Testis (tissue), 3 donors: Measurements from ENCODE around the gene TMEM51. TPM values are rescaled to one million over a fixed set of nuclear protein-coding genes. Genes with fewer than 3 reads are reported as not detected.
A peak's percentile ranks its signal among the peaks of the same experiment; 100 is the strongest.

Experiments used
- DNase-seq: peaks from one replicate; pipeline ENCODE4 v3.0.0-alpha.2; 2019
- H3K27ac ChIP-seq, 2 donors: fragments of 200-600 bp; sonication (generic); one replicate each; pipeline ENCODE4 v1.5.1; 2019
- H3K27me3 ChIP-seq: fragments of 200-600 bp; sonication (generic); one replicate; pipeline ENCODE4 v1.5.1; 2019
- H3K36me3 ChIP-seq: fragments of 200-600 bp; sonication (generic); one replicate; pipeline ENCODE4 v1.5.1; 2017; ENCODE audit warnings: low read depth; ENCODE audit errors: missing control alignments
- H3K4me1 ChIP-seq: fragments of 200-600 bp; sonication (generic); one replicate; pipeline ENCODE4 v1.5.1; 2019
- H3K4me3 ChIP-seq, 2 donors: fragments of 200-600 bp; sonication (generic); one replicate each; pipeline ENCODE4 v1.5.1; 2017 to 2019
- H3K9me3 ChIP-seq: fragments of 200-600 bp; sonication (generic); one replicate; pipeline ENCODE4 v1.5.1; 2017
- CTCF ChIP-seq, 3 experiments: fragments of 450-650 bp in 2 of 3; fragments of 200-600 bp in 1 of 3; sonication (generic) in 1 of 3; IDR thresholded peaks; one replicate each; pipeline ENCODE4 v1.5.1; 2016 to 2019; ENCODE audit warnings: antibody characterized with exemption in 3 of 3, mild to moderate bottlenecking in 2 of 3, moderate library complexity in 1 of 3
- POLR2A ChIP-seq: fragments of 450-650 bp; IDR thresholded peaks from one replicate; pipeline ENCODE4 v1.6.1; 2017; ENCODE audit warnings: antibody characterized with exemption, mild to moderate bottlenecking, moderate library complexity
- WGBS, 2 donors: methylation state at CpG; one replicate each; pipeline ENCODE4 v1.1.5; 2018; 5-methylcytosine and 5-hydroxymethylcytosine counted together
- intact Hi-C: fragments of 100-400 bp; cut with DNase I; formaldehyde crosslinking; loops from one replicate; pipeline ENCODE4 v1.15.1; 2023; ENCODE audit warnings: low total_unique reads
- polyA plus RNA-seq: library from polyadenylated mRNA; stranded (reverse); fragments of 350-450 nt; fragmentation: Illumina TruSeq; extraction: RNeasy Lipid Tissue Mini Kit (QIAGEN cat#74804); gene quantifications from one replicate; pipeline ENCODE4 v1.2.3, GENCODE V29; 2014; ENCODE audit warnings: low read depth, low replicate concordance; ENCODE audit not compliant: insufficient read depth
- total RNA-seq, 2 donors: library from RNA; depleted of rRNA; stranded (reverse); fragments of >200 nt; gene quantifications; one replicate each; pipeline ENCODE4 v1.2.3, GENCODE V29; 2016

Gene TMEM51
- total and polyA plus RNA-seq, 3 donors from 2014 or later: 5.3 to 7.9 (median 5.3) TPM

DNA sequence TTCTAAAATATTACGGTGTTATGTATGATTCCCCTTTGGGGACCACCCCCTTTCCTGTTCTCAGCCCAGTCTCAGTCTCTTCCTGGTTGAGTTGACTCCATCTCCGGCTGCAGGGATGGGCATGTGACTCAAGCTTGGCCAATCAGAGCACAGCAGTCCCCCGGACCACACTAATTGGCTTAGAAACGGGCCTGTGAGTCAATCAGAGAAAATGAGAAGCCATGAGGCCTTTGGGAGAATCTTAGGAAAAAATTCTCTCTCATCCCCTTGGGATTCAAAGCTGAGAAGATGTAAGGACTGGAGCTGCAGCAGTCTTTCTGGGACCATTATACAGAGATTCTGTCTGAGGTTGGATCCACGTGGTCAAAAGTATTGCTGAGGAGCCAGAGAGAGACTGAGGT is 82.8 kb downstream of the TMEM51 start:
- TF ChIP-seq POLR2A: no peak
- no peak for TF ChIP-seq CTCF (IDR thresholded peaks at IDR 0.05)
- H3K4me1 ChIP-seq: no peaks in the 10 kb centered on the region
- H3K27ac ChIP-seq: no peak overlapping the region
- no peaks in the 10 kb centered on the region for H3K9me3 ChIP-seq
- no peaks in the 10 kb centered on the region for H3K27me3 ChIP-seq
- WGBS, 2 donors: 65 to 68% methylated on average over 5 of the region's 5 CpGs
- DNase-seq: peak; percentile 69
- H3K4me3 ChIP-seq: peak overlapping the region in 1 of 2 donors; percentile 24
- H3K36me3 ChIP-seq: no peaks in the 10 kb centered on the region
- intact Hi-C loops: no loop called here

DNA sequence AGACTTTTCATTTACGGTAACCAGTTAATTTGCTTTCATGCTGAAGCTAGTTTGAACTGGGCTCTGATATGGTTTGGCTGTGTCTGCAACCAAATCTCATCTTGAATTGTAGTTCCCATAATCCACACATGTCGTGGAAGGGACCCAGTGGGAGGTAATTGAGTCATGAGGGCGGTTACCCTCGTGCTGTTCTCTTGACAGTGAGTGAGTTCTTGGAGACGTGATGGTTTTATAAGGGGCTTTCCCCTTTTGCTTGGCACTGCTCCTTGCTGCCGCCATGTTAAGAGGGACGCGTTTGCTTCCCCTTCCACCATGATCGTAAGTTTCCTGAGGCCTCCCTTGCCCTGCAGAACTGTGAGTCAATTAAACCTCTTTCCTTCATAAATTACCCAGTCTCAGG is 83.2 kb downstream of the TMEM51 start:
- WGBS, 2 donors: 61 to 75% methylated on average over 9 of the region's 9 CpGs
- no peaks in the 10 kb centered on the region for H3K9me3 ChIP-seq
- peak overlapping the region in 1 of 2 donors; percentile 24 for H3K4me3 ChIP-seq
- no peak for TF ChIP-seq CTCF (IDR thresholded peaks at IDR 0.05)
- TF ChIP-seq POLR2A: no peak
- H3K36me3 ChIP-seq: no peaks in the 10 kb centered on the region
- no peak overlapping the region for H3K27ac ChIP-seq
- intact Hi-C loops: no loop called here
- no peaks in the 10 kb centered on the region for H3K4me1 ChIP-seq
- H3K27me3 ChIP-seq: no peaks in the 10 kb centered on the region
- no peak for DNase-seq

DNA sequence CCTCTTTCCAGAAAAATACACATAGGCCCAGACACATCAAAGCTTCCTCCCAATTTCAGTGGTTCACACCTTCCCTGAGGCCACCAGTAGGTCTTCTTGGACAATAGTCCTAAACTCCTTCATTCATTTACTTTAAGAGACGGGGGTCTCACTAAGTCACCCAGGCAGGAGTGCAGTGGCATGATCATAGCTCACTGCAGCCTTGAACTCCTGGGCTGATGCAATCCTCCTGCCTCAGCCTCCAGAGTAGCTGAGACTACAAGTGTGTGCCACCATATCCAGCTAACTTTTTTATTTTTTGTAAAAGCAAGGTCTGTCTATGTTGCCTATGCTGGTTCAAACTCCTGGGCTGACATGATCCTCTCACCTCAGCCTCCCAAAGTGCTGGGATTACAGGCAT is 85.2 kb downstream of the TMEM51 start:
- H3K27me3 ChIP-seq: no peaks in the 10 kb centered on the region
- intact Hi-C loops: no loop called here
- H3K27ac ChIP-seq: no peak overlapping the region
- H3K36me3 ChIP-seq: no peaks in the 10 kb centered on the region
- DNase-seq: no peak
- 87 to 93% methylated on average over 1 of the region's 1 CpG for WGBS, 2 donors
- no peaks in the 10 kb centered on the region for H3K9me3 ChIP-seq
- H3K4me1 ChIP-seq: no peaks in the 10 kb centered on the region
- TF ChIP-seq CTCF (IDR thresholded peaks at IDR 0.05) (no peak), POLR2A (no peak)
- H3K4me3 ChIP-seq: no peak overlapping the region

DNA sequence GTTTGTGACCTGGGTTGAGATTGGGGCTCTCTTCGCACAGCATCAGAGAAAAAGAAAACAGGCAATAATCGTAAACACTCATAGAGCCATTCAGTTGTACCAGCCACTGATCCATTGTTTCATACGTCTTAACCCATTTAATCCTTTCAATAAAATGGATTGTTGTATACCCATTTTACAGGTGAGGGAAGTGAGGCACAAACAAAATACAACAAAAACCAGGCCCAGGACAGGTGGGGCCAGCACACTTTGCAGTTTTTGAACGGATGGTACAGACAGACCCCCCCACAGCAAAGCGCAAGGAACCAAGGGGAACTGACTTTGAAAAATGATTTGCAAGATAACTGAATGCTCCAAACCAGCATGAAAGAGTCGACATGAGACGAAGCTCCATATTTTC is 89.2 kb downstream of the TMEM51 start:
- no peak overlapping the region for H3K27ac ChIP-seq
- no peak overlapping the region for H3K4me3 ChIP-seq
- WGBS, 2 donors: 94 to 95% methylated on average over 7 of the region's 7 CpGs
- no peaks in the 10 kb centered on the region for H3K36me3 ChIP-seq
- peaks cover 5% of the 10 kb centered on the region for H3K4me1 ChIP-seq
- intact Hi-C loops: no loop called here
- no peak for DNase-seq
- H3K27me3 ChIP-seq: no peaks in the 10 kb centered on the region
- H3K9me3 ChIP-seq: no peaks in the 10 kb centered on the region
- no peak for TF ChIP-seq POLR2A

- WGBS, 2 donors: 73 to 77% methylated on average over 10 of the region's 10 CpGs
- DNase-seq: no peak
Measured at GRCh38 chr1:15243275-15244043, 89.9 kb downstream of the TMEM51 start.

More at GRCh38 chr1:15243275-15244043, 89.9 kb downstream of the TMEM51 start:
- intact Hi-C loops: no loop called here
- H3K27ac ChIP-seq: no peak overlapping the region
- no peaks in the 10 kb centered on the region for H3K9me3 ChIP-seq
- H3K27me3 ChIP-seq: no peaks in the 10 kb centered on the region
- H3K4me3 ChIP-seq: no peak overlapping the region
- no peaks in the 10 kb centered on the region for H3K36me3 ChIP-seq
- H3K4me1 ChIP-seq: peaks cover 5% of the 10 kb centered on the region
- TF ChIP-seq POLR2A (no peak), CTCF (IDR thresholded peaks at IDR 0.05) (no peak)
